HAP-1 (cell line): ENCODE results near the gene DHX38.
"Not testable (repeated sequence)": the region's sequence is repeated elsewhere in the genome, so short reads cannot be mapped to it uniquely, and the experiment has no call there.

Experiments
- DNase-seq, 2 experiments: peaks; one replicate each; pipeline ENCODE4 v3.0.0-alpha.2; 2016 to 2020; ENCODE audit warnings: low spot score in 2 of 2
- H3K27me3 ChIP-seq: fragments of 250-450 bp; sonication (Bioruptor Pico); 2 replicates; pipeline ENCODE4 v1.5.1; 2020; ENCODE audit warnings: low read depth, mild to moderate bottlenecking, moderate library complexity
- H3K36me3 ChIP-seq: fragments of 250-450 bp; sonication (Bioruptor Pico); replicated peaks from 2 replicates; pipeline ENCODE4 v1.5.1; 2020; ENCODE audit warnings: mild to moderate bottlenecking
- H3K4me1 ChIP-seq: fragments of 250-450 bp; sonication (Bioruptor Pico); 2 replicates; pipeline ENCODE4 v1.5.1; 2020; ENCODE audit warnings: mild to moderate bottlenecking
- H3K4me3 ChIP-seq: fragments of 250-450 bp; sonication (Bioruptor Pico); 2 replicates; pipeline ENCODE4 v1.5.1; 2020; ENCODE audit warnings: mild to moderate bottlenecking, moderate library complexity
- H3K9me3 ChIP-seq: fragments of 250-450 bp; sonication (Bioruptor Pico); 2 replicates; pipeline ENCODE4 v1.5.1; 2020; ENCODE audit warnings: mild to moderate bottlenecking, moderate library complexity
- in situ Hi-C: fragments of 300-500 bp; cut with MboI; formaldehyde crosslinking; loops from 3 replicates; pipeline ENCODE4 v1.14.3; 2020; ENCODE audit warnings: low sequenced_read_pairs, inconsistent platforms, mixed read lengths

Gene DHX38

GRCh38 chr16:72093448-72094265 is at the start of gene DHX38, which contains the start of gene TXNL4B:
Gene DHX38, plus strand, starts transcription at chr16:72093847. Its CDS starts 2,311 bp downstream, at chr16:72096158.
Gene TXNL4B, minus strand, starts transcription at chr16:72093620. Its CDS starts 2,871 bp downstream, at chr16:72090749.
- DNase-seq: peak; percentile 95 to 98
- Histone ChIP-seq H3K9me3 (no peaks in the 10 kb centered on the region), H3K4me1 (peaks cover 5% of the 10 kb centered on the region), H3K4me3 (peak within 1 kb of the TSS; percentile 81), H3K36me3 (peaks cover 28% of the 10 kb centered on the region), H3K27me3 (no peaks in the 10 kb centered on the region)
- in situ Hi-C loops: no loop called here

GRCh38 chr16:72044296-72044695 is 49.4 kb upstream of the DHX38 start:
- H3K36me3 ChIP-seq: no peaks in the 10 kb centered on the region
- H3K4me3 ChIP-seq: no peak overlapping the region
- 0 out of 2 replicates have a peak, but pooled peaks cover 2% of the 10 kb centered on the region for H3K27me3 ChIP-seq
- no peaks in the 10 kb centered on the region for H3K9me3 ChIP-seq
- no peak for DNase-seq
- H3K4me1 ChIP-seq: no peaks in the 10 kb centered on the region
- in situ Hi-C loops: no loop called here

GRCh38 chr16:72044825-72045359 is 48.8 kb upstream of the DHX38 start:
- 0 out of 2 replicates have a peak, but pooled peaks cover 2% of the 10 kb centered on the region for H3K27me3 ChIP-seq
- in situ Hi-C loops: no loop called here

GRCh38 chr16:72049110-72049509 is 44.5 kb upstream of the DHX38 start:
- Histone ChIP-seq H3K4me3 (no peak overlapping the region), H3K9me3 (no peaks in the 10 kb centered on the region), H3K4me1 (no peaks in the 10 kb centered on the region), H3K27me3 (0 out of 2 replicates have a peak, but pooled peaks cover 4% of the 10 kb centered on the region), H3K36me3 (no peaks in the 10 kb centered on the region)
- no peak for DNase-seq
- in situ Hi-C loops: no loop called here

More at GRCh38 chr16:72044825-72045359, 48.8 kb upstream of the DHX38 start:
- DNase-seq: no peak
- Histone ChIP-seq H3K4me1 (no peaks in the 10 kb centered on the region), H3K36me3 (no peaks in the 10 kb centered on the region), H3K4me3 (no peak overlapping the region), H3K9me3 (no peaks in the 10 kb centered on the region)

GRCh38 chr16:72050769-72051464 is 42.7 kb upstream of the DHX38 start:
- Histone ChIP-seq H3K36me3 (no peaks in the 10 kb centered on the region), H3K27me3 (0 out of 2 replicates have a peak, but pooled peaks cover 3% of the 10 kb centered on the region), H3K4me1 (no peaks in the 10 kb centered on the region), H3K4me3 (no peak overlapping the region), H3K9me3 (no peaks in the 10 kb centered on the region)
- in situ Hi-C loops: no loop called here
- DNase-seq: no peak

DNA sequence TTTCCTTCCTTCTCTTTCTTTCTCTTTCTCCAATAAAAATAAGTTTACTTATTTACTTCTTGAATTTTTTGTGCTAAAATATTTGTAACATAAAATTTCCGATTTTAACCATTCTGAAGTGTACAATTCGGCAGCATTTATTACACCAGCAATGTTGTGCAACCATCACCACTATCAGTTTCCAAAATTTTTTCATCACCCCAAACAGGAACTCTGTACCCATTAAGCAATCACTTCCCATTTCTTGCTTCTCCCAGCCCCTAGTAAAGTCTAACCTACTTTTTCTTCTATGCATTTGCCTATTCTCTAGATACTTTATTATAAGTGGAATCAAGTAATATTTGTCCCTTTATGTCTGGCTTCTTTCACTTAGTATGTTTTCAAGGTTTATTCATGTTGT is 41.8 kb upstream of the DHX38 start:
- H3K36me3 ChIP-seq: no peaks in the 10 kb centered on the region
- H3K9me3 ChIP-seq: no peaks in the 10 kb centered on the region
- in situ Hi-C loops: no loop called here
- H3K4me1 ChIP-seq: no peaks in the 10 kb centered on the region
- no peak overlapping the region for H3K4me3 ChIP-seq
- 0 out of 2 replicates have a peak, but pooled peaks cover 3% of the 10 kb centered on the region for H3K27me3 ChIP-seq
- no peak for DNase-seq

- in situ Hi-C loops, H3K4me1 ChIP-seq, H3K27me3 ChIP-seq, DNase-seq, H3K9me3 ChIP-seq, H3K36me3 ChIP-seq, H3K4me3 ChIP-seq: not testable (repeated sequence)
These were observed 39.3 kb upstream of the DHX38 start, which contains the start of gene HP for GRCh38 chr16:72054254-72054847. Gene HP, plus strand, starts transcription at chr16:72054505. Its CDS starts 148 bp downstream, at chr16:72054653.

DNA sequence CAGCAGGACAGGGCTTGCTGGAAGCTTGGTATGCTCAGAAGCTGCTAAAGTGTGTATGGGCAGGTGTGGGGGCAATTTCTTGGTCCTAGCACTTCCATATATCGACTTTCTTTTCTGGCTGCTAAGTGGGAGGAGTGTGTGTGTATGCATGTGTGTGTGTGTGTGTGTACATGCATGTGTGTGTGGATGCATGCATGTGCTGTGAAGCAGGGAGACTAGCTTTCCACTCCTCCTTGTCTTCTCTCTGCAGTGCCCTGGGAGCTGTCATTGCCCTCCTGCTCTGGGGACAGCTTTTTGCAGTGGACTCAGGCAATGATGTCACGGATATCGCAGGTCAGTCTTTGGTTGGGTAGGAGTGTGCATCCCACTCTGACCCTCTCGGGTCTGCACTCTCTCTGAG is 37.7 kb upstream of the DHX38 start:
- H3K4me1 ChIP-seq: no peaks in the 10 kb centered on the region
- no peak for DNase-seq
- H3K27me3 ChIP-seq: 0 out of 2 replicates have a peak, but pooled peaks cover 3% of the 10 kb centered on the region
- H3K4me3 ChIP-seq: no peak overlapping the region
- no peaks in the 10 kb centered on the region for H3K9me3 ChIP-seq
- no peaks in the 10 kb centered on the region for H3K36me3 ChIP-seq
- in situ Hi-C loops: no loop called here

DNA sequence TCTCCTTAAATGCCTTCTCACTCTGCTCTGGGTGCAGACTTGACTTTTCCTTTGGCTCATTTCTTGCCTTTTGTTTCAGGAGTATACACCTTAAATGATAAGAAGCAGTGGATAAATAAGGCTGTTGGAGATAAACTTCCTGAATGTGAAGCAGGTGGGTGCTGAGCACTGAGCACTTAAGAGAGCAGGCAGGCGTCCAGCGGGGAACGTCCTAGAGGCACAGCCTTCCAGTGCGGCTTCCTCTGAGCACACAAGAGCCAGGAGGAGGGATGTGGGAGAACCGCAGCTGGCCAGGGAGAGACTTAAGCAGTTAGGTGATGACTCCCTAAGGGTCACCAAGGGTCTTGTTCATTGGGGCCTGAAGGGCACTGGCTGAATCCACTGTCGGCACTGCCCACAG is 36.3 kb upstream of the DHX38 start:
- H3K27me3 ChIP-seq, in situ Hi-C loops, H3K9me3 ChIP-seq, H3K4me3 ChIP-seq, H3K36me3 ChIP-seq, DNase-seq, H3K4me1 ChIP-seq: not testable (repeated sequence)

- H3K9me3 ChIP-seq, DNase-seq, H3K27me3 ChIP-seq, H3K4me1 ChIP-seq, H3K4me3 ChIP-seq, H3K36me3 ChIP-seq, in situ Hi-C loops: not testable (repeated sequence)
These were observed 34.6 kb upstream of the DHX38 start for GRCh38 chr16:72059060-72059459.

- no peaks in the 10 kb centered on the region for H3K27me3 ChIP-seq
- no peaks in the 10 kb centered on the region for H3K36me3 ChIP-seq
- DNase-seq: no peak
- no peaks in the 10 kb centered on the region for H3K4me1 ChIP-seq
- in situ Hi-C loops: no loop called here
- no peak overlapping the region for H3K4me3 ChIP-seq
- H3K9me3 ChIP-seq: no peaks in the 10 kb centered on the region
These were observed 33.2 kb upstream of the DHX38 start for GRCh38 chr16:72060405-72060804.

DNA sequence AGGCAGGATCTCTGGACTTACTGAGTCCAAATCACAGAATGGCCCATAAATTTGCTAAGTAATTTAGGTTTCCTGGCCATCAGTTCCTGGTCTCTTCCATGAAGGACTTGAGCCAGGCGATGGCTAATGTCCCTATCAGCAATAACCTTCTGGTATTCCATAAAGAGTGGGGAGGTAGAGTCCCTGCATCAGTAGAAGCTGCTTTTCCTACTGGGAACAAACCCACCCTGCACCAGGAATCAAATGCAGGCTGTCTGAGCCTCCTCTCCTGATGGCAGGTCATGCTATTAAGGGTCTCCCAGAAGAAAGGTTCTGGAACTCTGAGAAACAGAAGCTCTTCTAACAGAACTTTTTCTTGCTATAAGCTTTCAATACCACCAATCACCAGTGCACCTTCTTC is 32.1 kb upstream of the DHX38 start:
- H3K27me3 ChIP-seq: no peaks in the 10 kb centered on the region
- H3K36me3 ChIP-seq: no peaks in the 10 kb centered on the region
- H3K4me1 ChIP-seq: no peaks in the 10 kb centered on the region
- DNase-seq: no peak
- H3K4me3 ChIP-seq: no peak overlapping the region
- H3K9me3 ChIP-seq: no peaks in the 10 kb centered on the region
- in situ Hi-C loops: no loop called here

GRCh38 chr16:72064361-72064894 is 29.2 kb upstream of the DHX38 start:
- in situ Hi-C loops: no loop called here
- Histone ChIP-seq H3K4me1 (no peaks in the 10 kb centered on the region), H3K4me3 (no peak overlapping the region), H3K36me3 (no peaks in the 10 kb centered on the region), H3K9me3 (no peaks in the 10 kb centered on the region), H3K27me3 (no peaks in the 10 kb centered on the region)
- no peak for DNase-seq
